Brain pericyte (primary cell): ENCODE data around the gene PLA2G4D.

Experiments
- DNase-seq: peaks from one replicate; pipeline ENCODE4 v3.0.0-alpha.2; 2012; ENCODE audit warnings: low read depth, low spot score

Gene PLA2G4D

GRCh38 chr15:42129364-42129763, 35.0 kb upstream of the PLA2G4D start:
- no peak for DNase-seq

GRCh38 chr15:42128476-42128875, 34.1 kb upstream of the PLA2G4D start:
- DNase-seq: no peak

DNA sequence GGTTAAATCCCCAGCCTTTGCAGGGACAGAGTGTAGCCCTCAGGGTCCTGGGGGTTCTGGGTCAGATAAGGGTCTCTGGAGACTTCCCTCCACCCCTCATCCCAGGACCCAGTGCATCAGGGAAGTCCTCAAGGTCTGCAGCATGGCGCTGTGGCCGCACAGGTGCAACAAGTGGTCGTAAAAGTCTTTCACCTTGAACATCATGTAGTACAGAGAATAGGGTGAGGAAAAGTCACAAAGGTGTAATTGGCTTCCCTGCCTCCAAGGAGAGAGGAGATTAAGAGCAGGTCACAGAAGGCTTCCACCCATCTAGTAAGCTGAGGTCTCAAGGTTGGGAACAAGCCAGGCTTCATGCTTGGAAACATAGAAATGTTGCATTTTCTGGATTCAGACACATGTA, 29.2 kb upstream of the PLA2G4D start:
- no peak for DNase-seq

DNA sequence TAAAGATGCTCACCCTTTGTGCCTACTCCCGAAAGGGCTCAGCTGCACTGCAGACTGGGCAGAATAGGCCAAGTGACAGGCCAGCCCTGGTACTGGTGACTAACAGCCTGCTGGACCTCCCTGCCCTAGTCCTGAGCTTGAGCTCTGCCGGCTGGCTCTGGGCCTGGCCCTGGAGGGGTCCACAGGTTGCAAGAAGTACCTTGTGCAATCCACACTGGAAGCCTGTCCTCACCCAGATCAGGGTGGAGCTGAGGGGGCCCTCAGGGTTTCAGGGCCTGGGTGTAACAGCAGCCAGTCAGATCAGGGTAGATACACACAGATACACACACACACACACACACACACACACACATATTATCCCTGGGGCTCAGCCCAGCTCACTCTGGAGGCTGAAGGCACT, 27.3 kb upstream of the PLA2G4D start:
- no peak for DNase-seq

DNA sequence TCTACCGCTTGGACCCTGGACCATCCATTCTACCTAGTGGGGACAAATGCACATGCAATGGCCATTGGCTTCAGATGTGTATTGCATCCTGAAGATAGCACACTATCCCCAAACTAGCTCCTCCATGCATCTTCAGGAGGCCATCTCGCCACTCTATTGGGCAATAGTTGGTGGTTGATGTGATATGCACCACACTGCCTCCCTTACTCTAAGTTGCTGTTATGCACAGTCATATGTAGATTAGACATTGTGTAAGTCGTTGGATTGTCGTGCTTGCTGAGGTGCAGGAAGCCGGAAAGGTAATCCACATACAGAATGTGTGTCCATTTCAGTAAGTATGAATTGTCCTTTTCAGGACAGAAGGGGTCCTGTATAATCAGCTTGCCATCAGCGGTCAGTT, 26.7 kb upstream of the PLA2G4D start:
- no peak for DNase-seq

- DNase-seq: no peak
Observed at GRCh38 chr15:42120285-42120684, 25.9 kb upstream of the PLA2G4D start.

DNA sequence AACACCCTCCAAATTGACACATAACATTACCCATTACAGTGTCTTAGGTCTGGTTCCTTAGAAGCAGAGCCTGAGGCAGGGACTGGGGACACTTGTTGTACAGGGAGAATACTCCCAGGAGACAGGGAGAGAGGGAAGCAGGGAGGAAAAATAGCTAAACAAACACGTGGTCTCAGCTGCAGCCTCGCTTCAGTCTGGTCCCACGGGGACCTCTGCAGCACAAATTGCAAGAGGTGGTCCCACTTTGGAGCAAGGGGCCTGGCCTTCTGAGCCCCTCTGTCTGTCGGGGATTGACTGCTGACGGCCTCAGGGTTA, 25.0 kb upstream of the PLA2G4D start:
- DNase-seq: no peak

DNA sequence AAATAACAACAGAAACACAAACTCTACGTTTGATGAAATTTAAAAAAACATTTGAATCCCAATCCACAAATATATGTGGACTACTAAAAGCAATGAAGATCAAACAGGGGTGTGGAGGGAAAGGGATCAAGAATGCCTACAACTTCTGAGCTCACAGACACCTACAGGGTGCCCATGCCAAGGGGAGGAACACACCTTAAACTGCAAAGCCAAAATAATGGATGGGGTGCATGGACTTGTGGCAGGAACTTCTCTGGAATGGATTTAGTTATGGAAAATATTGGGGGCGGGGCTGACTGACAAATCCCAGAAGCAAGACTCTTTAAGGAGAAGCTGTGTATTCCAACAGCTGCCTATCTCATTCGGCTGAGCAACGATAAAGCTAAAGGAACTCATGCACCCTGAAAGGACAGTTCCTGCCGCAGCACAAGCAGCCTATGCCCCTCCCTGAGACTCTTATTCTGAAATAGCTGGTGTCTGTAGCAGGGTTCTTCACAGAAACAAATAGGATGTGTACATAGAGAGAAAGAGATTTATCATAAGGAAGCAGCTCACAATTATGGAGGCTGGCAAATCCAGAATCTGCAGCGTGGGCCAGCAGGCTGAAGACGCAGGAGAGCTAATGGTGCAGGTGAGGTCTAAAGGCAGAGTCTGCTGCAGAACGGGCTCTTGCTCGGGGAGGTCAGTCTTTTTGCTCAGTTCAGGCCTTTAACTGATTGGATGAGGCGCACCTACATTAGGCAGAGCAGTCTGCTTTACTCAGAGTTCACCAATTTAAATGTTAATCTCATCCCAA, 24.5 kb upstream of the PLA2G4D start:
- DNase-seq: no peak

- DNase-seq: no peak
Observed at GRCh38 chr15:42111924-42112323, 17.6 kb upstream of the PLA2G4D start.

- no peak for DNase-seq
Observed at GRCh38 chr15:42110367-42110766, 16.0 kb upstream of the PLA2G4D start.

GRCh38 chr15:42108806-42109205, 14.4 kb upstream of the PLA2G4D start:
- no peak for DNase-seq

DNA sequence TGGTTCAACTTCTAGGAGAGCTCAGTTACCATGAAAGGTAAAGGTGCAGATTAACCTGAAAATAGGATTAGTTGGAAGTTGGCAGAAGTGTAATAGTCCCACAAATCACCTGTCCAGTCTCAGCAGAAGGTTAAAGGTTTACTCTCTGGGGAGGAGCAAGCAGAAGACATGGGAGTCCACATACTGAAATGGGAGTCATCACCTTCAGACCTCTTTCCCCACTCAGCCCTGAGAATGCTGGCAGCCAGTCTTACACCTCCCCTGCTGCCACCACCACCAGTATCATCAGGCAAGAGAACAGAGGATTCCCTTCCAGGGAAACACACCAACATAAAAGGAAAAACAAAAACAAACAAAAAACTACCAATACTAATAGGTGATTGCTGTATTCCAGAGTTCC, 13.8 kb upstream of the PLA2G4D start:
- DNase-seq: no peak

DNA sequence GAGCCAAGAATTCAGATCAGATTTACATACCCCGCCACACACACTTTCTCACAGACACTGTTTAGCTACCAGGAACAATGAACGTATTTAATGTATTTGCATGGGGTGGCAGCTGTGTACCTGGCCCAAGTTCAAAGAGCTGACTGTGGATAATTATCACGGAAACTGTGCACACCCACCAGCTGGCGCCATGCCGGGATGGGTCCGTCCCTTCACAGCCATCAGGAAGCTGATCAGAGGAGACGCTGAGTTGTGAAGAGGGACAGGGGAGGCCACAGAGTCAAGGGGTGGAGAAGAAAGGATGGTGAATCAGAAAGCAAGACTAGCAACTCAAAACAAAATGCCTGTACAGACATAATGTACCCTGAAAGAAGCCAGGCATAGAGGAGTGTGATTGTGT, 13.1 kb upstream of the PLA2G4D start:
- DNase-seq: no peak

DNA sequence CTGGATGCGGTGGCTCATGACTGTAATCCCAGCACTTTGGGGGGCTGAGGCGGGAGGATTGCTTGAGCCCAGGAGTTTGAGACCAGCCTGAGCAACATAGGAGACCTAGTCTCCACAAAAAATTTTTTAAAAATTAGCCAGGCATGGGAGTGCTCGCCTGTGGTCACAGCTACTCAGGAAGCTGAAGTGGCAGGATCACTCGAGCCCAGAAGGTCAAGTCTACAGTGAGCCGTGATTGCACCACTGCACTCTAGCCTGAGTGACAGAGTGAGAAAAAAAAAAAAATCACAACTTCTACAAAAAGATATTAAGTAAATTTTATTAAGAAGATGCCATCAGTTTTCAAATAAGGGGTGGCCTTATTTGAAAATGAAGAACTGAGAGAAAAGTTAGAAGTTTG, 11.9 kb upstream of the PLA2G4D start:
- no peak for DNase-seq

- no peak for DNase-seq
Observed at GRCh38 chr15:42104095-42104891, 9.9 kb upstream of the PLA2G4D start.

DNA sequence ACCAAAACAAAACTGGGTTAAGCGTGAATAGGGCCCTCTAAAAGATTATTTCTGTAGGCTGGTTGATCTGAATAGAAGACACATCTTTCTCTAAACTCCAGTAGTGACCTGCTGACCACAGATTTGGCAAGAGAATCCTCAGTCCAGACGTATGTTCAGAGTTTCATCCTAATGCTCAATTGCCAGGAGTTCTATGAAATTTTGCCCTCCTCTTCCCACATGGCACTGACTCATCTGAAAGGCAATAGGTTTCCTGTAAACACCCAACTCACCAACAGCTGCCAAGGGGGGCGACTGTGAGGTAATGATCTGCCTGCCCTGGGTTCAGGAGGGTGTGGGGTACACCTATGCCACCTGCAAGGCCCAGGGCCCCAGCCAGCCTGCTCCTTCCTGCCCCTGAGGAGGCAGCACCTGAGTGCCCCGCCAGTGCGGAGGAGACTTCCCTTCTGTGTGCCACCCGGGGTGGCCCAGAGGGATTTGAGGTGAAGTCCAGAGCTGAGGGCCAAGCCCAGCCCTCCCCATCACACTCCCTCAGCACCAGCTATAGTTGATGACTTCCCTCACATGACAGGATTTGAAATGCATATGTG, 8.4 kb upstream of the PLA2G4D start:
- DNase-seq: no peak

DNA sequence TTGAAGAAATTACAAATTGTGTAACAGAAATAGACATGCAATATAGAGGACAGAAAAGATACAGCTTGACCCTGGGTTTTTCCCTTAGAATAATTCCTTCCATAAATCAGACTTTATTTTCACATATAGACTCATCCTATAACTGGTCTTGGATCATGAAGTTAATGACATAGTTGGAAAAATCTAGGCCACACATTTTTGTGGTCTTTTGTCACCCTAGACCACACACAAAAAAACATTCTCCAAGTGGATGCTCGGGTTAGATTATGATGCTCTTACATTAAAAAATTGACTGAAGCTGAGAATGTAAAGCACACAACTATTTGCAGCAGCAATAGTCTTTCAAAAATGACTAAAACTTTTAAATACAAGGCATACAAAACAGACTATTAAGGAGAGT, 7.5 kb upstream of the PLA2G4D start:
- DNase-seq: no peak

- DNase-seq: no peak
Observed at GRCh38 chr15:42100021-42100800, 5.8 kb upstream of the PLA2G4D start.

DNA sequence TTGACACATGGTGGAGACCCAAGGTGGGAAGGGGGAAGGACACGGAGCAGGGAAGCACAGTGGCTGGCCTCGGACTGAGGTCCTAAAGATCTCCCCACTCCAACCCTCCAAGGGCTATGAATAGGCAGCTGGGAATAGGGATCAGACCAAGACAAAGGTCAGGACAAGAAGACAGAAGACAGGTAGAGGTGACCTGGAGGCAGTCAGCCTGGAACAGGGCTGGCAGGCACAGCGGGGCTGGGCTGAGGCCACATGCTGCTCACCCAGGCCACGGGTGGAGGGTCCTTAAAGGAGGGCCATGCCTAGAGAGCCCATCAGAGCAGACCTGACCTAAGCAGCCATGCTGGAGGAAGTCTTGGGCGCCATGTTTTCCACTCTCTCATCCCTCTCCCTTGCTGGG, 2.7 kb upstream of the PLA2G4D start:
- DNase-seq: no peak

DNA sequence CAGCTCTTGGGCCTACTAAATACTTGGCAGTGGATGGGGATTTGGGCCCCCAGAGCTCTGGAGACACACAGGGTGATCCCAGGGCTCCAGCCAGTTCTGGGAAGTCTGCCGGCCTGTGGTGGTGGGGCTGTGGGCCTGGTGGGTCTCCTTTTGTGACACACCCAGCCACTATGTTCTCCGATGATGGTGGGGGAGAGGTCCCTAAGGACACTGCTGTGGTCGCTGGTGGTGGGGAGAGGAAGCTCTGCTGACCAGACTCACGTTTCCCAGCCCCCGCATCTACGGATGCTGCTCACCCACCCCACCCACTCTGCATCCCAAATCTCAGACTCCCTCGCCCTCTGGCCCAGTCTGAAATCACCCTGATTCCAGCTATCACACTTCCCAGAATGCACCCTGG, 396 bp downstream of the PLA2G4D start:
- no peak for DNase-seq

GRCh38 chr15:42092398-42093318, 1.7 kb downstream of the PLA2G4D start:
- DNase-seq: no peak
